Measurements from ENCODE around the gene SLC25A42. TPM values are rescaled to one million over a fixed set of nuclear protein-coding genes. Genes with fewer than 3 reads are reported as not detected.
"Not testable (repeated sequence)": the region's sequence is repeated elsewhere in the genome, so short reads cannot be mapped to it uniquely, and the experiment has no call there.

The SLC25A42 gene
- total RNA-seq, 2 donors from 2014 or later, result 6.6 to 7.2 TPM

- TF ChIP-seq CTCF (conservative IDR thresholded peaks at IDR 0.05), result no peak
- H3K27ac Mint-ChIP-seq, result peak overlapping the region; percentile 91
- 11 to 12% methylated on average over 16 to 36 of the region's 36 CpGs for WGBS, 2 experiments (ENCODE audit: insufficient coverage in 1 of 2, insufficient read length in 1 of 2)
- H3K4me3 ChIP-seq (ENCODE audit: low read length), result peak overlapping the region; percentile 66
- H3K27me3 ChIP-seq (ENCODE audit: control insufficient read depth, insufficient read depth, low read length, poor library complexity, severe bottlenecking), result no peaks in the 10 kb centered on the region
- peaks cover 3% of the 10 kb centered on the region for H3K36me3 Mint-ChIP-seq (ENCODE audit: low read depth)
- no peaks in the 10 kb centered on the region for H3K9me3 ChIP-seq (ENCODE audit: control insufficient read depth, low read length)
- H3K9ac ChIP-seq (ENCODE audit: extremely low read depth, low read length, poor library complexity, severe bottlenecking), result no peak overlapping the region
- H3K4me3 Mint-ChIP-seq, result peak overlapping the region; percentile 69
- no peaks in the 10 kb centered on the region for H3K36me3 ChIP-seq (ENCODE audit: control insufficient read depth, insufficient read depth, low read length)
- no peaks in the 10 kb centered on the region for H3K4me1 ChIP-seq (ENCODE audit: control insufficient read depth, insufficient read depth, low read length)
- H3K27me3 Mint-ChIP-seq (ENCODE audit: insufficient read depth), result peaks cover 11% of the 10 kb centered on the region
- H3K9me3 Mint-ChIP-seq, result no peaks in the 10 kb centered on the region
- peaks cover 14% of the 10 kb centered on the region for H3K4me1 Mint-ChIP-seq
- peak overlapping the region; percentile 77 for H3K27ac ChIP-seq (ENCODE audit: low read depth, low read length)
- DNase-seq, result peak; percentile 95
Measured at GRCh38 chr19:19105365-19106055, 41.7 kb downstream of the SLC25A42 start.

- TF ChIP-seq CTCF (conservative IDR thresholded peaks at IDR 0.05), result no peak
- H3K4me3 Mint-ChIP-seq, result peak overlapping the region; percentile 69
- WGBS, 2 experiments (ENCODE audit: insufficient coverage in 1 of 2, insufficient read length in 1 of 2), result 41 to 48% methylated on average over 14 to 25 of the region's 25 CpGs
- Histone ChIP-seq H3K36me3 (ENCODE audit: control insufficient read depth, insufficient read depth, low read length) (no peaks in the 10 kb centered on the region), H3K27ac (ENCODE audit: low read depth, low read length) (peak overlapping the region; percentile 77), H3K4me1 (ENCODE audit: control insufficient read depth, insufficient read depth, low read length) (no peaks in the 10 kb centered on the region), H3K9me3 (ENCODE audit: control insufficient read depth, low read length) (no peaks in the 10 kb centered on the region), H3K9ac (ENCODE audit: extremely low read depth, low read length, poor library complexity, severe bottlenecking) (no peak overlapping the region), H3K4me3 (ENCODE audit: low read length) (peak overlapping the region; percentile 47), H3K27me3 (ENCODE audit: control insufficient read depth, insufficient read depth, low read length, poor library complexity, severe bottlenecking) (no peaks in the 10 kb centered on the region)
- peak; percentile 83 for DNase-seq
- H3K4me1 Mint-ChIP-seq, result peaks cover 14% of the 10 kb centered on the region
- H3K9me3 Mint-ChIP-seq, result no peaks in the 10 kb centered on the region
- peaks cover 14% of the 10 kb centered on the region for H3K27me3 Mint-ChIP-seq (ENCODE audit: insufficient read depth)
- peaks cover 3% of the 10 kb centered on the region for H3K36me3 Mint-ChIP-seq (ENCODE audit: low read depth)
- H3K27ac Mint-ChIP-seq, result peak overlapping the region; percentile 91
Measured at GRCh38 chr19:19106056-19106551, 42.3 kb downstream of the SLC25A42 start.

GRCh38 chr19:19106938-19107337 is 43.1 kb downstream of the SLC25A42 start:
- DNase-seq; H3K9me3 Mint-ChIP-seq; H3K27ac Mint-ChIP-seq; H3K27ac ChIP-seq (ENCODE audit: low read depth, low read length); H3K36me3 ChIP-seq (ENCODE audit: control insufficient read depth, insufficient read depth, low read length); H3K36me3 Mint-ChIP-seq (ENCODE audit: low read depth); H3K4me3 Mint-ChIP-seq; H3K9ac ChIP-seq (ENCODE audit: extremely low read depth, low read length, poor library complexity, severe bottlenecking); H3K4me3 ChIP-seq (ENCODE audit: low read length); H3K27me3 ChIP-seq (ENCODE audit: control insufficient read depth, insufficient read depth, low read length, poor library complexity, severe bottlenecking); H3K9me3 ChIP-seq (ENCODE audit: control insufficient read depth, low read length); H3K4me1 ChIP-seq (ENCODE audit: control insufficient read depth, insufficient read depth, low read length): not testable (repeated sequence)
- Mint-ChIP-seq H3K27me3 (ENCODE audit: insufficient read depth) (peaks cover 21% of the 10 kb centered on the region), H3K4me1 (peaks cover 14% of the 10 kb centered on the region)
- 95 to 97% methylated on average over 6 to 7 of the region's 7 CpGs for WGBS, 2 experiments (ENCODE audit: insufficient coverage in 1 of 2, insufficient read length in 1 of 2)
